ENCODE data around the gene NCOA1.
"Not testable (repeated sequence)": the region's sequence is repeated elsewhere in the genome, so short reads cannot be mapped to it uniquely, and the experiment has no call there.

NCOA1 gene

DNA sequence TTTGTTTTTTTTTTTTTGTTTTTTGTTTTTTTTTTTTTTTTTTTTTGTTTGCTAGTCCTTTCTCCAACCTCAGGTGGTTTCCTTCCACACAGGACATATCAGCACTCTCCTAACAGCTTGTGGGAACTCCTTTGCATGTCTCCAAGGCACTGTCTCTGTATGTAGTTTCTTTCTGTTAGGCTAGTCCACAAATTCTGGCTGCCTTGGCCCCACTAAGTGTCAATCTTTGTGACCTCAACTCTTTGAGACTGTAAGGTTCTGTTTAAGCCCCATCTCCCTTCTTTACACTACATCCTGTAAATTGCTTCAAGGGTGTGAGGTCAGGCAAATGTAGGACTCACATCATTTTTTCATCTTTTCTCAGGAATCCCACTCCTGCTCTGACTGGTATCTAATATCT is 85.1 kb downstream of the NCOA1 start:
- H3K27me3 ChIP-seq (ENCODE audit: control insufficient read depth, insufficient read depth, low read length) = no peaks in the 10 kb centered on the region
- H3K9ac ChIP-seq (ENCODE audit: low read length) = no peak overlapping the region
- no peak overlapping the region for H3K4me3 ChIP-seq (ENCODE audit: low read length)
- H3K36me3 ChIP-seq (ENCODE audit: control insufficient read depth, insufficient read depth, low read length) = no peaks in the 10 kb centered on the region
- peaks cover 8% of the 10 kb centered on the region for H3K4me1 ChIP-seq (ENCODE audit: control insufficient read depth, insufficient read depth, low read length)
- no peaks in the 10 kb centered on the region for H3K9me3 ChIP-seq (ENCODE audit: control insufficient read depth, low read length)

DNA sequence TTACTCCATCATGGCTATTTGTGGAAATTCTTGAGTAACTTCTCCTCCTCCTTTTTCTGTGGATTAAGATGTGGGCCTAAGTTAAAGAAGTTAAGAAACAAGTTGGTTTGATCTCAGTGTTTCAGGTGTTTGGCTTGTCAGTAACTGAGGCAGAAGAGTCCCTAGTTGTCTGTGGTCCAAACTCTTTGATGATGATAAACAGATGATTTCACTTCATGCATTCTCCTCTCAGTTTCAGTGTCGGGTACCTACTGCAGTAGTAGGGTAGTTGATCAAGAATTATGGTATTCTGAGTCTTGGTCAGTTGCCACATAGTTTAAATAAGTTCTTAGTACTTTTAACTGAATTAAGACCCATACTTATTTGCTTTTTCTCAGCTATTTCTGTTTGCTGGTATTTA is 85.6 kb downstream of the NCOA1 start:
- Histone ChIP-seq H3K9me3 (ENCODE audit: control insufficient read depth, low read length) (no peaks in the 10 kb centered on the region), H3K36me3 (ENCODE audit: control insufficient read depth, insufficient read depth, low read length) (no peaks in the 10 kb centered on the region), H3K4me1 (ENCODE audit: control insufficient read depth, insufficient read depth, low read length) (peaks cover 8% of the 10 kb centered on the region), H3K4me3 (ENCODE audit: low read length) (no peak overlapping the region), H3K9ac (ENCODE audit: low read length) (no peak overlapping the region), H3K27me3 (ENCODE audit: control insufficient read depth, insufficient read depth, low read length) (no peaks in the 10 kb centered on the region)

DNA sequence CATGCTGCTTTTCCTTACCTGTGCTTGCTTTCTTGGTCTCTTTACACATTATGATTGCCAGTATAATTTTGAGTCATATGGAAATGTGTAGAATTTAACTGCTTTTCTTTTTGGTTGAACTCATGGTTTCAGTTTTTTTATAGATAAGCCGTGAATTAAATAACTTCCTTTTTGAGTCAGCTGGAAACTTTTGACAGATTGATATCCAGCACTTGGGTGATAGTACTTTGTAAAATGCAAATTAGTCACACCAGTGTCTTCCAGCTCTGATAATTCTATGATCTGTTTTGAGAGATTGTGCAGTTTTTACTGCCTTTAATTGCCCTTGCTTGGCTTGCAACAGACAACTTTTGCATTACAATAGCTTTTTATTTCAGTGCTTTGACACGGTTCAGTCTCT is 86.4 kb downstream of the NCOA1 start:
- H3K4me1 ChIP-seq (ENCODE audit: control insufficient read depth, insufficient read depth, low read length) = no peaks in the 10 kb centered on the region
- no peak overlapping the region for H3K9ac ChIP-seq (ENCODE audit: low read length)
- H3K36me3 ChIP-seq (ENCODE audit: control insufficient read depth, insufficient read depth, low read length) = no peaks in the 10 kb centered on the region
- H3K9me3 ChIP-seq (ENCODE audit: control insufficient read depth, low read length) = no peaks in the 10 kb centered on the region
- no peaks in the 10 kb centered on the region for H3K27me3 ChIP-seq (ENCODE audit: control insufficient read depth, insufficient read depth, low read length)
- H3K4me3 ChIP-seq (ENCODE audit: low read length) = no peak overlapping the region

DNA sequence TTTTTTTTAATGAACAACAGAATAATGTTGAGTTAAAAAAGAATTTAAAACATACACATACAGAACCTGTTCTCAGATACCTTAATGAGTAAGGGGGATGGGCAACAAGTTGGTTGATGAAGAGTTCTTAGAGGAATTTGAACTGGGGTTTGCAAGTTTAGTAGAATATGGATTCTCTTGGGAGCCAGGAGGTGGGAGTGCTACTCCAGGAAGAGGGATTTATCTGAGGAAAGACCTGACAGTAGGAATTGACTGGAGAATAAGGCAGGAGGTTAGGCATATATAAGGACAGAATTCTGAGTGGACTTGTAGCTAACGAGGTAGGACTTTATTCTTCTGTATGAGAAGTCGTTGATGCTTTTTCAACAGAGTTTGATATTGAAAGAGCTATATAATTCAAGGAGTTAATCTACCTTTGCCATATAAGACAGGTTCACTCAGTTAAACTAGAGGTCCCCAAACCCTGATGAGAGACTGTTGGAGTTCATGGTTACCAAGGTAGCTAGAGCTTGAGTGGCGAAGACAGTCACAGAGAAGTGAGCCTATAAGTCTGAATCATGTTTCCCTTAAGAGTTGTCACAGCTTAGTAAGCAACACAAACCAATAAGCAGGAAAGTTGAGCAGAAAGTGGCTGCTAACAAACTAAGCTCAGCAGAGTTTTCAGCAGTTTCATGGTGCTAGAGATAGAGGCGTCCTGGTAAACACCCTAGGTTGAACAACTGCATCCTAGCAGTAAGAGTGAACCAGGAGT is 88.2 kb downstream of the NCOA1 start:
- H3K4me1 ChIP-seq (ENCODE audit: control insufficient read depth, insufficient read depth, low read length) = no peaks in the 10 kb centered on the region
- no peak overlapping the region for H3K9ac ChIP-seq (ENCODE audit: low read length)
- no peaks in the 10 kb centered on the region for H3K9me3 ChIP-seq (ENCODE audit: control insufficient read depth, low read length)
- no peaks in the 10 kb centered on the region for H3K36me3 ChIP-seq (ENCODE audit: control insufficient read depth, insufficient read depth, low read length)
- no peaks in the 10 kb centered on the region for H3K27me3 ChIP-seq (ENCODE audit: control insufficient read depth, insufficient read depth, low read length)
- no peak overlapping the region for H3K4me3 ChIP-seq (ENCODE audit: low read length)

DNA sequence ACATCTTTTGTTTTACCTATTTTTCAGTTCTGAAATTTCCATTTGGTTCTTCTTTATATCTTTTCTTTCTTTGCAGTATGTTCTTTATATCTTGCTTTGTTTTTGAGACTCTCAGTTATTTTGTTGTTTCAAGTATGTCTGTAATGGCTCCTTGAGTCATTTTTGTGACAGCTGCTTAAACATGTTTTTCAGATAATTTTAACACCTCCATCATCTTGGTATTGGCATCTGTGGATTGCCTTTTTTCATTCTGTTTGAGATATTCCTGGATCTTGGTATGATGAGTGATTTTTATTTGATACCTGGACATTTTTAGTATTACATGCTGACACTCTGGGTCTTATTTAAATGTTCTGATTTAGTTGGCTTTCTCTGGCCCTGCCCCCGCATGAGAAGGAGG is 89.5 kb downstream of the NCOA1 start:
- no peaks in the 10 kb centered on the region for H3K9me3 ChIP-seq (ENCODE audit: control insufficient read depth, low read length)
- H3K36me3 ChIP-seq (ENCODE audit: control insufficient read depth, insufficient read depth, low read length) = no peaks in the 10 kb centered on the region
- H3K4me3 ChIP-seq (ENCODE audit: low read length) = no peak overlapping the region
- no peaks in the 10 kb centered on the region for H3K4me1 ChIP-seq (ENCODE audit: control insufficient read depth, insufficient read depth, low read length)
- H3K27me3 ChIP-seq (ENCODE audit: control insufficient read depth, insufficient read depth, low read length) = no peaks in the 10 kb centered on the region
- no peak overlapping the region for H3K9ac ChIP-seq (ENCODE audit: low read length)

DNA sequence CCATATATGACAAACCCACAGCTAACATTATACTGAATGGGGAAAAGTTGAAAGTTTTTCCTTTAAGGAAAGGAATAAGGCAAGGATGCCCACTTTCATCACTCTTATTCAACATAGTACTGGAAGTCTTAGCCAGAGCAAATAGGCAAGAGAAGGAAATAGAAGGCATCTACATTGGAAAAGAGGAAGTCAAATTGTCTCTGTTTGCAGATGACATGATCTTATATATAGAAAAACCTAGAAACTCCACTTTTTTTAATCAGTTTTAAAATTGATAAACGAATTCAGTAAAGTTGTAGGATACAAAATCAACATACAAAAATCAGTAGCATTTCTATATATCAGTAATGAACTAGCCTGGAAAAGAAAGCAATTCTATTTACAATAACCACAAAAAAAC is 90.9 kb downstream of the NCOA1 start:
- H3K4me1 ChIP-seq (ENCODE audit: control insufficient read depth, insufficient read depth, low read length); H3K36me3 ChIP-seq (ENCODE audit: control insufficient read depth, insufficient read depth, low read length); H3K9me3 ChIP-seq (ENCODE audit: control insufficient read depth, low read length); H3K9ac ChIP-seq (ENCODE audit: low read length); H3K27me3 ChIP-seq (ENCODE audit: control insufficient read depth, insufficient read depth, low read length); H3K4me3 ChIP-seq (ENCODE audit: low read length): not testable (repeated sequence)

DNA sequence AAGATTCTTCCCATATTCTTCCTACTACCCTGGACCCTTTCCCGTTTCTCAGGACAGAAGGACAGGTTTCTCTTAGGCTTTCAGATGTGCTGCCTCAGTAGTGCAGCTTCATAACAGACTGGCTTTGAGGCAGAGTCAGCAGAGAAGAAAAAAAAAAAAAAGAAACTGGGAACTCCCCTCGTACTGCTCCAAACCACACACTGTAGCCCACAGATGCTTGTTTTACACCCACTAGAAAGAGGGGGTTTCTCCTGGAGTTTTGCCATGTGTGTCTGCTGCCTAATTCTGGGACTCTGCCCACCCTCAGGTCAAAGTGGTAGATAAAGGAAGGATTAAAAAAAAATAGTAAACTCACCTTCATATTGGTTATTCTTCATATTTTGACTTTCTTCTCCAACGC is 95.9 kb downstream of the NCOA1 start:
- no peaks in the 10 kb centered on the region for H3K4me1 ChIP-seq (ENCODE audit: control insufficient read depth, insufficient read depth, low read length)

DNA sequence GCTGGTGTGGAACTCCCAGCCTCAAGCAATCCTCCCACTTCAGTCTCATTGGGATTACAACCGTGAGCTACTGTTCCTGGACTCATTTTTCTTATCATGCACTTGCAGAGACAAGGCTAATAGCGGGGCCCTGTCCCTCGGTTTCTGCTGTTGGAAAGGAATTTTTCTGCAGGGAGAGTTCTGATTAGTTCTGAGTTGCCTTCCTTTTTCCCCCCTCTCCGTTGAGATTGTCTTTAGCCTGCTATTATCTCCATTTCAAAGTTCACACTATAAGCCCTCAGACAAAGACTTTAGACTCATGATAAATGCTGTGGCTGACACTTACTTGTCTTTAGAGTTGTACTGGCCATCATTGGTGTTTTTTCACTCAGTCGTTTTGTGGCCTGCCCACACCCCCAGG is 97.2 kb downstream of the NCOA1 start:
- no peak overlapping the region for H3K4me3 ChIP-seq (ENCODE audit: low read length)
- no peaks in the 10 kb centered on the region for H3K36me3 ChIP-seq (ENCODE audit: control insufficient read depth, insufficient read depth, low read length)
- no peak overlapping the region for H3K9ac ChIP-seq (ENCODE audit: low read length)
- H3K4me1 ChIP-seq (ENCODE audit: control insufficient read depth, insufficient read depth, low read length) = no peaks in the 10 kb centered on the region
- no peaks in the 10 kb centered on the region for H3K9me3 ChIP-seq (ENCODE audit: control insufficient read depth, low read length)
- no peaks in the 10 kb centered on the region for H3K27me3 ChIP-seq (ENCODE audit: control insufficient read depth, insufficient read depth, low read length)

More for the DNA sequence above, 95.9 kb downstream of the NCOA1 start:
- Histone ChIP-seq H3K9ac (ENCODE audit: low read length) (no peak overlapping the region), H3K4me3 (ENCODE audit: low read length) (no peak overlapping the region), H3K27me3 (ENCODE audit: control insufficient read depth, insufficient read depth, low read length) (no peaks in the 10 kb centered on the region), H3K9me3 (ENCODE audit: control insufficient read depth, low read length) (no peaks in the 10 kb centered on the region), H3K36me3 (ENCODE audit: control insufficient read depth, insufficient read depth, low read length) (no peaks in the 10 kb centered on the region)

DNA sequence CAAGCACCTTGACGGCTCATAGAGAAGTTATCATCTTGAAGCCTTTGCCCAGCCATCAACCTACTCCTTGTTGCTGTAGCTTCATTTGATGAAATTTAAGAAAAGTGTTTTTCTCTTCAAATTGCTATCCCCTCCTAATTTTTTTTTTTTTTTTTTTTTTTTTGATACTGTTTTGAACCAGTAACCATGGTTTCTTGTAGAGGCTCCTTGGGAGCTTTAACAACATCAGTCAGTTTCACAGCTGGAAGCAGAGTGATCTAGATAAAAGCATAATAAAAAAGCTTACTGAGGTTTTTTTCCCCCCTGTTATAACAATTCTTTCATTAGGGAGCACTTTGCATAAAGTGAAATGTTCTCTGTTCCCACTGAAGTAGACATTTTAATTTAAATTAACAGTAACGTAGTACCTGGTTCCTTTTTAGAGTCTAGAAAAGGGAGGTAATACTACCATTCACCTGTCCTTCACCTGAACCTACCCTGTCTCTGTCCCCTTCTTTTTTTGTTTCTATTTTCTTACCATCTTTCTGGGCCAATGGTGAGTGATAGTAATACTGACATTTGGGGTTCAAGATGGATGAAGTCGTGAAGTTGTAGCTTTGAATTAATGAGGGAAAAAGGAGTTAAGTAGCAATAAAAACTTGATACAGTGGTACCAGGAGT is 101.5 kb downstream of the NCOA1 start:
- Histone ChIP-seq H3K9me3 (ENCODE audit: control insufficient read depth, low read length) (no peaks in the 10 kb centered on the region), H3K36me3 (ENCODE audit: control insufficient read depth, insufficient read depth, low read length) (no peaks in the 10 kb centered on the region), H3K9ac (ENCODE audit: low read length) (no peak overlapping the region), H3K4me3 (ENCODE audit: low read length) (no peak overlapping the region), H3K4me1 (ENCODE audit: control insufficient read depth, insufficient read depth, low read length) (no peaks in the 10 kb centered on the region), H3K27me3 (ENCODE audit: control insufficient read depth, insufficient read depth, low read length) (no peaks in the 10 kb centered on the region)

DNA sequence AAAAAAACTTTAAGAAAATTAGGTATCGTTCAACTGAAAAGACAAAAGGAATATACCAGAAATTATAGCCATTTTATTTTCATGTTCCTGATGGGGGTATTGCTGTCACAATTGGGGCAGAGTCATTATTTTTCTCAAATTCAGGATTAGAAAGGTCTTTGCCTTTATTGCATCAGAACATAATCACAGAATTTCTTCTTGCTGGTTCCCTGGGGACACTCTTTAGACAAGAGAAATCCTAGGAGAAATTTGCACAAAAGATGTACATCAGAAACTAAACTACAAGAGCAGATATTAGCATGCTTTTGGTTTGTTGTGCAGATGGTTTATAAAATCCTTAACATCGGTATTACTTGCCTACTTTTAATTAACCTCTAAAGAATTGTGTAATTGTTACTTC is 103.2 kb downstream of the NCOA1 start:
- Histone ChIP-seq H3K27me3 (ENCODE audit: control insufficient read depth, insufficient read depth, low read length) (no peaks in the 10 kb centered on the region), H3K9me3 (ENCODE audit: control insufficient read depth, low read length) (no peaks in the 10 kb centered on the region), H3K9ac (ENCODE audit: low read length) (no peak overlapping the region), H3K4me1 (ENCODE audit: control insufficient read depth, insufficient read depth, low read length) (no peaks in the 10 kb centered on the region), H3K4me3 (ENCODE audit: low read length) (no peak overlapping the region), H3K36me3 (ENCODE audit: control insufficient read depth, insufficient read depth, low read length) (no peaks in the 10 kb centered on the region)

DNA sequence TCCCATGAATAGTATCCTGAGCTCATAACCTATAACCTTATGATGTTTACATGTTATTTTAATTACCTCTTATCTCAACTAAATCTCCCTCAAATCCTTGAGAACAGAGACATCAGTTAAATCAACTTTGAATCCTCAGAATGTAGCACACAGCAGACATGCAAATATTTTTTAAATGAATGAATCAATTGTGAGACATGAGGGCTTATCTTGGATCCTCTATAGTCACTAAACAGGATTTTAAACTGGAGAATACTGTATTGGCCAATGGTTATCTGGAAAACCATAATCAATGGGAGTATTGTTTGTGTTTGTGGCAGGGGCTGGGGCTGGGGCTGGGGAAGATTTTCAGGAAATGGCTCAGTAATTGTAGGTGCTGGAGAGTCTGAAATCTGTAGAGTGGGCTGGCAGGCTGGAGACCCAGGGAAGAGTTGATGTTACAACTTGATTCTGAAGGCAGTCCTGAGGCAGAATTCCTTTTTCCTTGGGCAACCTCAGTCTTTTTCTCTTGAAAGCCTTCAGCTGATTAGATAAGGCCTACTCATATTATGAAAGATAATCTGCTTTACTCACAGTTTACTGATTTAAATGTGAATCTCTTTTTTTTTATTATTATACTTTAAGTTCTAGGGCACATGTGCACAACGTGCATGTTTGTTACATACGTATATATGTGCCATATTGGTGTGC is 106.3 kb downstream of the NCOA1 start:
- H3K36me3 ChIP-seq (ENCODE audit: control insufficient read depth, insufficient read depth, low read length) = no peaks in the 10 kb centered on the region
- no peak overlapping the region for H3K4me3 ChIP-seq (ENCODE audit: low read length)
- H3K27me3 ChIP-seq (ENCODE audit: control insufficient read depth, insufficient read depth, low read length) = no peaks in the 10 kb centered on the region
- no peak overlapping the region for H3K9ac ChIP-seq (ENCODE audit: low read length)
- H3K9me3 ChIP-seq (ENCODE audit: control insufficient read depth, low read length) = no peaks in the 10 kb centered on the region
- no peaks in the 10 kb centered on the region for H3K4me1 ChIP-seq (ENCODE audit: control insufficient read depth, insufficient read depth, low read length)

DNA sequence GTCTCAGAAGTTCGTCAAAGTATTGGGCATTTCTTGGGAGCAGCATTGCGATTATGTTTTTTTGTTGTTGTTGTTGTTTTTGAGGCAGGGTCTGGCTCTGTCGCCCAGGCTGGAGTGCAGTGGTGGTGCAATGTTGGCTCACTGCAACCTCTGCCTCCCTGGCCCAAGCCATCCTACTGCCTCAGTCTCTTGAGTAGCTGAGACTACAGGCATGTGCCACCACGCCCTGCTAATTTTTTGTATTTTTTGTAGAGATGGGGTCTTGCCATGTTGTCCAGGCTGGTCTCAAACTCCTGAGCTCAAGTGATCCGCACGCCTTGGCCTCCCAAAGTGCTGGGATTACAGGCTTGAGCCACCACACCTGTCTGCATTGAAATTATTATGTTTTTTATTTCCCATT is 109.1 kb downstream of the NCOA1 start:
- H3K9ac ChIP-seq (ENCODE audit: low read length); H3K36me3 ChIP-seq (ENCODE audit: control insufficient read depth, insufficient read depth, low read length); H3K27me3 ChIP-seq (ENCODE audit: control insufficient read depth, insufficient read depth, low read length); H3K9me3 ChIP-seq (ENCODE audit: control insufficient read depth, low read length); H3K4me3 ChIP-seq (ENCODE audit: low read length); H3K4me1 ChIP-seq (ENCODE audit: control insufficient read depth, insufficient read depth, low read length): not testable (repeated sequence)

Data from mucosa of stomach (tissue), 1 donor.